Islet of Langerhans (tissue), 1 donor: ENCODE results near the gene DDR2.

ENCODE experiments used
- FAIRE-seq: peaks from one replicate; lab custom pipeline; 2011; peaks lifted over from hg19 to GRCh38; lab: Jason Lieb, UNC

Gene DDR2

DNA sequence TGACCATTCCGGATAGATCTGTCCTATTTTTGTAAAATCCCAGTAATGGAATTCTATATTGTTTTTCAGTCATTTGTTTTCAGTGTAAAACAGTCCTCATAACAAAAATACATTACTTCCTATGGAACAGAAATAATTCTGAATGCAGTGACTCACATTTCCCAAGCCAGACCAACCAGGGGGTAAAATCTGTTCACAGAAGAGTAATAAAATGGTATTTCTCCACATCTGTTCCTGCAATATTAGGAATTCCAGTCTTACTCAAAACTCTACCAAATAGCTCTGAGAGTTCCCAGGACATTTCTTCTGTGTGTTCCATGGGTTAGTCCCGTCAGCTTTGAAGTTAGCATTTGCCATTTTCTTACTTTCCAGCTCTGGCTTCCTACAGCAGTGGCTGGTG is 2.6 kb upstream of the DDR2 start:
- FAIRE-seq, result no peak

DNA sequence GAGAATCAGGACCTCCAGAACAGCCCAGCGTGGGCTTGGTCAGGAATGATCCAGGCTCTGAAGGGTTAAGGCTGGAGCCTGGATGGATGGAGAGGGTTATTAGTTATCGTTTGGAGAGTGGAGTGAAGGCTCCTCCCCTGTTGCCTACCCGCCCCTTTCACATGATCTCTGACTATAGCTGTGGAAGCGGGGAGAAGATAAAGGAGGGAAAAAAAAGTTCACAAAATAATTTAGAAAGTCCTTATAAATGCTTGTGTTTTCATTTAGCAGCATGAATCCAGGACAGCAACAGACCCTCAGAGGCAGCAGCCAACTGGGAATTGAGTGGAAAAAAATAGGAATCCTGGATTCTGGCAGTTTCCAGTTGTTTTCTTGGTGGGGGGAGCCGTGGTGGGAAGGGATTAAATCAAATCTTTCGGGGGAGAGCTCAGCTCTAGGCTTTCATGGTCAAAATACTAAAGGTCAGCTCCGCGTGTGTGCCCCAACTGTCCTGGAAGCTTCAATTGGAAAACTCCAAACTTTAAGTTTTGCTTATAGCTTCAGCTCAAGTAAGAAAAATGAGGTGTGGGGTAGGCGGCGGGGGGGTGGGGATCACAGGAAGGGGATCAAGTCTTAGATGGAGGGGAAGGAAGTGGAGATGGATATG is 595 bp upstream of the DDR2 start:
- no peak for FAIRE-seq

- no peak for FAIRE-seq
These were observed 425 bp downstream of the DDR2 start for GRCh38 chr1:162632698-162633080.

GRCh38 chr1:162633081-162633762 is 958 bp downstream of the DDR2 start:
- no peak for FAIRE-seq

- FAIRE-seq, result no peak
These were observed 3.2 kb downstream of the DDR2 start for GRCh38 chr1:162635418-162635817.

DNA sequence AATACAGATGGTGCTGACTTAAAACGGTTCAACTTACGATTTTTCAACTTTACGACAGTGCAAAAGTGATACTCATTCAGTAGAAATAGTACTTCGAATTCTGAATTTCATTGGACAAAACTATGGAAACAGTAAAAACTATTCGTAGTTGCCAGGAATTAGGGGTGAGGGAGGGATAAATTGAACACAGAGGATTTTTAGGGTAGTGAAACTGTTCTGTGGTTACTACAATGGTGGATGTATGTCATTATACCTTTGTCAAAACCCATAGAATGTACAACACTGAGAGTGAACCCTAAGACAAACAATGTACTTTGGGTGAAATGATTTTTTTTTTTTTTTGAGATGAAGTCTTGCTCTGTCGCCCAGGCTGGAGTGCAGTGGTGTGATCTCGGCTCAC is 7.5 kb downstream of the DDR2 start:
- no peak for FAIRE-seq

DNA sequence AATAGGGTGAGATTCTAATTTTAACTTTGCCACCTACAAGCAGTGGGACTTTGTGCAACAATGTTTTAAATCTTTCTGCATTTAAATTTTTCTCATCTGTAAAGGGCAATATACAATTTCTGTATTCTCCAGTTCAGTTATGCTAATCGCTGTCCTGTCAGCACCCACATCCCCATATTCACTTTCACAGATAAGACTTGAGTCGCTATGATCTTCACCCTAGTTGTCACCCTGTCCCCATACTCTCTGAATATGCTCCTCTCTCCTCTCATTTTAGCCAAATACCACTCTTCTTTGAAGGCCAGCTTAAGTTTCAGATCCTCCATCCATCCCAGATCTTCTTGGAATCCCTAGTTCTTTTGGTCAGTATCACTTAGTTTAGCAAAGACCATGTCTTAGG is 8.8 kb downstream of the DDR2 start:
- no peak for FAIRE-seq

DNA sequence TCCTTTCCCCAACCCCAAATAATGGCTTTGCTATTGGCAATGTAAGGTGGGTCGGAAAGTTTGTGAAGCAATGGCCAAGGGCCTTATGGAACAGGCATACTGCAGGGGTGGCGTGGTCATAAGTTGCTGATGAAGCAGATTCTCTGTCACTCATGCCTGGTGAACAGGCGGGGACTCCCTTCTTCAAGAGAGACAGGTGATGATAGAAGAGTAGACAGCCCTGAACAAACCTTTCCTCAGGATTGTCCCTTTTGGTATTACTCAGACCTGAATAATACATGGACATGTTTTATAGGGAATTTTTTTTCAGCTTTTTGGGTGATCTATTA is 12.7 kb downstream of the DDR2 start:
- FAIRE-seq, result no peak

DNA sequence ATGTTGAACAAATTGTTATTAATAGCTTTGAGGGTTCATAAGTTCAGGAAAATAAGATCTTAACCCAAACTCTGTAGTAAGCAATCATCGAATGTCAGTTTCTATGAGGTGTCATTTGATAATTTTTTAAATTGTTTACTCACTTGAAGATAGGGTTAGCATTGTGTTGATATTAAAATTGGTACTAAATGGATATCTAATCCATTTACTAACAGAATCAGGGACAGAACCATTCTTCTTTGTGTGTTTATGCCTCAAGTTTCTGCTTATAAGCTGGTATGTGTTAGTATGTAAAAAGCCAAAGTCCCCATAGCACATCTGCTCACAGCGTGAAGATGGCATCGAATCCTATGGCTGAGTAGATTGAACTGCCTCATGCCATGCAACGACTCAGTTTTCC is 13.4 kb downstream of the DDR2 start:
- no peak for FAIRE-seq

DNA sequence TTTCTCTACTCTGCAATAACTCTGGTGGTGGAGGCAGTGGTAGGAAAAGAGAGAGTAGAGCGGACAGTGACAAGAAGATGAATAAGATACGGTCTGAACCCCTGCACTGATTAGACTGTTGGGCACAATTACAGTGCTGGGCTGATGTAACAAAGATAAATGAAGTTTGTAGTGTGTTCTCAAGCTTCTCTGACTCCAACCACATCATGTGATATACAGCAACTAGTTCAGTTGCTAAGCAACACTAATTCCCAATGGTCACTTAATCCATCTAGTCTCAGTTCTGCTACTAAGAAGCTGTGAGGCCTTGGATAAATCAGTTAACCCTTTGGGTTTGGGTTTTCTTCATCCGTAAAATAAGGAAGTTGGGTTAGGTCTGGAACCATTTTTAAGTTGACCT is 17.3 kb downstream of the DDR2 start:
- FAIRE-seq, result no peak

GRCh38 chr1:162654915-162655620 is 22.8 kb downstream of the DDR2 start:
- FAIRE-seq, result no peak

DNA sequence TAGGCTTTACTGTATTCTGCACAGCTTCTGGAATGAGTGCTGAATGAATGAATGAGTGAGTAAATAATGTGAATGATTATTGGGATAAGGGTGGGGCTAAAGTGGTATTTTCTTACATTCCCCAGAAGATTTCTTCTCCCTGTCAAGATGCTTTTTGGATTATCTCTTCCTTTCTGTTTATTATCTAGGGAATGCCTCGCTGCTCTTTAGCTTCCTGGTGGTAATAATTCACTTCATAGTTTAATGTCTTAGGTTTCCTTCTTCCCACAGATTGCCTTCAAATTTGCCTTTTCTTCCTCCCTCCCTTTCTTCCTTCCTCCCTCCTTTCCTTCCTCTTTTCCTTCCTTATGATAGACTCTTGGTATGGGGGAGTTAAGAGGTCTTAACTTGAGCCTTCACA is 24.0 kb downstream of the DDR2 start:
- FAIRE-seq, result no peak

GRCh38 chr1:162660574-162660973 is 28.3 kb downstream of the DDR2 start:
- FAIRE-seq, result no peak

DNA sequence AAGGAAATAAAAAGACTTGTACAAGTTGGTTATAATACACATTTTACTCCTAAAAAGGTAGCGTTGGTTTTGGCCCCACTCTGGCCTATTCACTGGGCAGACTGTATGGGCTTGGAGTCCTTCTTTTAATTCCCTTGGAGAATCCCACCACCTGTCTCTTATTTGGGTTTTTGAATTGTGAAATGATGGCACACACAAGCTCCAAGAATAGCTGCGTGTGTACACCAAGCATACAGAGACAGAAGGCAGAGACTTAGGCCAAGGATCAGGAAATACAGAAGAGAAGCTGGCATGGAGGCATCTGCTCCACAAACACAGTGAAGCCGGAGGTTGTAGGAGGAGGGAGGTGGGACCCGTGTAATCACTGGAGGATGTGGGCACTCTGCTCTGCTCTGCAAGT is 29.1 kb downstream of the DDR2 start:
- FAIRE-seq, result no peak

DNA sequence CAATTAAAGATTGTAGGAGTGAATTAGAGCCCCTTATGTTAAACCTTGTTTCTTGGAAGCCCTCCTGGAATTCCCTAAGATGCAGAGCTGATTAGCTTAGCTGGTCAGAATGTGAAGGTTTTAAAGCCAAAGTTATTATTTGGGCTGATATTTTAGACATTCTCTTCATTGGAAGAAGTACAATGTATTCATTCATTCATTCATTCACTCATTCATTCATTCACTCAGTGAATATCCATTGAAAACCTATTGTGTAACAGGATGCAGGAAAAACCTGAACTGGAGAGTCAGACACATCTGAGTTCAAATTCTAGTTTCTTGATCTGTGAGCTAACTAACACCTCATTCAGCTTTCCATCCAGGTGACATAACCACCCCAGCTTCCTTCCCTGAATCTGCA is 29.7 kb downstream of the DDR2 start:
- no peak for FAIRE-seq

GRCh38 chr1:162663086-162663485 is 30.8 kb downstream of the DDR2 start:
- no peak for FAIRE-seq

DNA sequence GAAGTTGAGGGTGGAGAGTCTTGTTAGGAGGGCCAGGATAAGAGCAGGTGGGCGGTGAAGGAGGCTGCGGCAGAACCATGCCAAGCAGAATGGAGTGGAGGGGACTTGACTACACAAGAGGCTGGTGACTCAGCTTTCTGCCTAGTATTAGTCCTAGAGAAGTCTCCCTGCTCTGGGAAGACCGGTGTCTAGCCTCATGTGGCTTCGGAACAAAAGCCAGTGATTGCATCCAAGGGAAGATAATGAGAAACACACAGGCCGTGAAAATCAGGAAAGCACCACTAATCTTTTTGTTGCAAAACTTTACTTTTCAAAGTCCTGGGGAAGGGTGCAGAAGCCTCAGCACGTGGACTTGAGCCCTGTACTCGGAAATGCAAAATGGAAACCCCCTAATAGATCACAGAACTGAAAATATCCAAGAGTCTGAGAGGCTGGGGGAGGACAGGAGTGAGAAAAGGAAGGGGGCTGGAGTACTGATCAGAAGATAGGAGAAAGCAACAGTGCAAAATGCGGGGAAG is 31.4 kb downstream of the DDR2 start:
- no peak for FAIRE-seq

GRCh38 chr1:162666006-162666645 is 33.9 kb downstream of the DDR2 start:
- no peak for FAIRE-seq

- FAIRE-seq, result no peak
These were observed 35.3 kb downstream of the DDR2 start for GRCh38 chr1:162667381-162668080.

DNA sequence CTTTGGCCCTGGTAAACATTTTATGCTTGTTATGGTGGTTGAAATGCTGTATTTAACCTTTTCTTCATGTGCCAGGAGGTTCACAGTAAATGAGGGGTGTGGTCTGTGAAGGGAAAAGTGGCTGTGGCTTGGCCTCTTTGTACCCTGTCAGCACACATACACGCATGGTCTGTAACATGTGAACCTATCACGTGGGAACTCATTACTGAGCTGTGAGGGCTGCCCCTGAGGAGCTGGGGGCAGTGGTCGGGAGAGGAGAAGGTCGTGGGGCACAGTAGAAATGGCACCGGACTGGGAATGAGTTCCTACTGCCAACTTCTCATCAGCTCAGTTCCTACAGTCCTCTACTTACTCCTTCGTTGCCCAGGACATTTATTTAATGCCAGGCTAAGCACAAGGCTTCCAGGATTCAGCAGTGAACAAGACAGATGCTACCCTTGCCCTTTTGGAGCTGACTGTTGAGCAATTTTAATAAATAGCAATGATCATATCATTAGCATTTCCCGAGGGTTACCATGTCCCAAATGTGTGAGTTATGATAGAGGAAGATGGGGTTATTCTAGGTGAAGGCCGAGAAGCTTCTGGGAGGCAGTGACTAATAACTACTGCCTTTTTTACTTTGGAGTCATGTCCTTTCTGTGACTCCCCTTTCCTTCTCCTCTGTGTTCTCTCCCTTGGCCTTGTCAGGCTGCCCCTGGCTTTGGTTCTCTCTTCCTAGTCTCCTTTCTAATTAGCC is 38.8 kb downstream of the DDR2 start:
- FAIRE-seq, result no peak

DNA sequence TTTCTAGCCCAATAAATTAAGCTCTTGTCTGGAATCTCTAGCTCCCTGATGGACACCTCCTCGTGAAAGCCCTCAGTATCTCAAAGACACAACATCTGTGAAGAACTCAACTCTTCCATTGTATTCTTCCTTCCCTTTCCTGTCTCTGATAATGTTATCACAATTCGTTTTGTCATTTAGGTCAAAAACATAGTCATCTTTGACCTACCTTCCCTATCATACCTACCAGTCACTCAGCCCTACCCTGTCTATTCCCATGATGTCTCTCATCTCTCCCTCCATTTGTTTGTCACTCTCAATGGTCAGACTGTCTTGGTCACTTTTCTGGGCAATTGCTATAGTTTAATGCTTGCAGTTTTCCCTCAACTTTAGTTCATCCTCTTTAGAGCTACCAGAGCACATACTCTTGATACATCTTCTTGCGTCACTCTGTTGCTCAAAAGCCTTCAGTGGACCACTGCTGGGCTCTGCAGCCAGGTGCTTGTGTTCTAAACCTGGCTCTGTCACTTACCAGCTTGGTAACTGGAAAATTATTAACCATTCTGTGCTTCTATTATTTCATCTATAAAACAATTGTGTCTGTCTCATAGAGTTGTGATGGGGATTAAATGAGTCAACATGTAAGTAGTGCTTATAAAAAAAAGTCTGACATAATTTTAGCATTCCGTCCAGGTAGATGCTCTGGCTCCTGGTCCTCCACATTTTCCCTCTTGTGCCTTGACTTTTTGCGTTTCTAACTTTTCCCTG is 39.6 kb downstream of the DDR2 start:
- FAIRE-seq, result no peak
